Uterus (tissue), 4 donors: Measurements from ENCODE around the gene SGTA. TPM values are rescaled to one million over a fixed set of nuclear protein-coding genes. Genes with fewer than 3 reads are reported as not detected.

Source experiments
- DNase-seq, 2 donors: peaks; one replicate each; pipeline ENCODE4 v3.0.0-alpha.2; 2019 to 2020
- H3K27ac ChIP-seq, 2 donors: fragments of 200-600 bp; sonication (generic); 1 replicate in 1 of 2; 2 replicates in 1 of 2; pipeline ENCODE4 v1.5.1; 2016 to 2018
- H3K27me3 ChIP-seq, 2 donors: fragments of 200-600 bp; sonication (generic); one replicate each; pipeline ENCODE4 v1.5.1; 2018 to 2019; ENCODE audit warnings: control low read depth in 1 of 2
- H3K36me3 ChIP-seq, 2 donors: fragments of 200-600 bp; sonication (generic); one replicate each; pipeline ENCODE4 v1.5.1; 2019; ENCODE audit warnings: control low read depth in 1 of 2
- H3K4me1 ChIP-seq, 2 donors: fragments of 200-600 bp; sonication (generic); one replicate each; pipeline ENCODE4 v1.5.1; 2018 to 2019; ENCODE audit warnings: control low read depth in 1 of 2
- H3K4me3 ChIP-seq, 2 donors: fragments of 200-600 bp; sonication (generic); 1 replicate in 1 of 2; 2 replicates in 1 of 2; pipeline ENCODE4 v1.5.1; 2018 to 2019; ENCODE audit warnings: mild to moderate bottlenecking in 1 of 2
- H3K9me3 ChIP-seq, 2 donors: fragments of 200-600 bp; sonication (generic); one replicate each; pipeline ENCODE4 v1.5.1; 2019; ENCODE audit warnings: control low read depth in 1 of 2
- POLR2A ChIP-seq, 2 donors: fragments of 450-650 bp; IDR thresholded peaks; one replicate each; pipeline ENCODE4 v1.6.1; 2016; ENCODE audit warnings: antibody characterized with exemption in 2 of 2, mild to moderate bottlenecking in 1 of 2, moderate library complexity in 1 of 2
- intact Hi-C: fragments of 100-400 bp; cut with DNase I; formaldehyde crosslinking; loops from one replicate; pipeline ENCODE4 v1.15.1; 2023; ENCODE audit warnings: low total_unique reads
- total RNA-seq, 4 donors: library from RNA; depleted of rRNA in 3 of 4; stranded (reverse); fragments of >200 nt in 3 of 4; gene quantifications; one replicate each; pipeline versions ENCODE4 v1.1.0 to v1.2.4, GENCODE V29; 2014 to 2023
- TF ChIP-seq, protein P1 (sequence below), 4 experiments: fragments of 200-600 bp in 2 of 4; fragments of 450-650 bp in 2 of 4; sonication (generic) in 2 of 4; IDR thresholded peaks; one replicate each; pipeline ENCODE4 v1.5.1; 2016 to 2019; ENCODE audit warnings: antibody characterized with exemption in 4 of 4, mild to moderate bottlenecking in 2 of 4, moderate library complexity in 1 of 4
- donor health status: DM: yes; HTN: yes; CAD: no.

Gene SGTA, protein sequence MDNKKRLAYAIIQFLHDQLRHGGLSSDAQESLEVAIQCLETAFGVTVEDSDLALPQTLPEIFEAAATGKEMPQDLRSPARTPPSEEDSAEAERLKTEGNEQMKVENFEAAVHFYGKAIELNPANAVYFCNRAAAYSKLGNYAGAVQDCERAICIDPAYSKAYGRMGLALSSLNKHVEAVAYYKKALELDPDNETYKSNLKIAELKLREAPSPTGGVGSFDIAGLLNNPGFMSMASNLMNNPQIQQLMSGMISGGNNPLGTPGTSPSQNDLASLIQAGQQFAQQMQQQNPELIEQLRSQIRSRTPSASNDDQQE
- total RNA-seq = 10 to 100 TPM in 3 of 4 donors, 1 to 10 TPM in 1; 9.5 to 50.7 (median 23.6) TPM

DNA sequence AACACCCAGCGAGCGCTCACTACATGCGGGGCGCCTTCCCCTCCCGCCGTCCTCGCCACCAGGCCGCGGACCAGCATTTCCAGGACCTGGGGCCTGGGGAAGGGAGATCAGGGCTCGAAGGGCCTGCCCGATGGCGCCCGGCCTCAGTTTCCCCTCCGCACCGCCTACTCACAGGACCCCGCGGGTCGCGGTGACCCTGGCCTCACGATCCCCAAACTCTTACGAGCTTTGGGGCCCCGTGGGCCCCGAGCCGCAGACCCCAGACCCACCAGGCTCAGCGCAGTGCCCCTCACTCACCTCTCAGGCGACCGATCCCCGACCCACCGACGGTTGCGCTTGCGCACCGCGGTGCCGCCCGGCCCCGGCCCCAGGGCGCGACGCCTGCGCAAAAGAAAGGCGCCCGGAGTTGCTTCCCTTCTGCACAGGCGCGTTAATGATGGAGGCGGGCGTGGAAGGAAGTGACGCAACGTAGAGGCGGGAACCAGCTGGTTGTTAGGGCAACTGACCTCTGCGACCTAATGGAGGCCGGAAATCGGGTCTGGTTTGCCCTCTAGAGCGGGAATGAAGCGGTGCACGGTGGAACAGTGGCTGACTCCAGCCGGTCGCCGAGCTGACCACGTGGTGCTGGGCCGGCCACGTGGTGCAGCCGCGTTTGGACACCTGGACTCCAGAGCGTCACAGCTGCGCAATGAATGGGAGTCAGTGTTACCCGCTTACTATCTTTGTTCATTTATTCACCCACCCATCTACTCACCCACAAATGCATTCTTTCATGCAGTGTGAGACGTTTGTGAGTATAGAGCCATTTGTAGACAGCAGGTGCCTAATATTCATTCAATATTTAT, at the start of gene SGTA:
TSS of gene SGTA (minus strand) at position 338 of the 845 bp plus-strand sequence. CDS start 14,205 bp downstream, outside the sequence.
- Histone ChIP-seq H3K9me3 (no peaks in the 10 kb centered on the region), H3K4me3 (peak within 1 kb of the TSS; percentile 89 to 94), H3K27ac (peak within 1 kb of the TSS; percentile 80 to 89), H3K36me3 (no peaks in the 10 kb centered on the region), H3K27me3 (no peaks in the 10 kb centered on the region), H3K4me1 (peaks cover 5 to 15% of the 10 kb centered on the region in 2 donors)
- peak; percentile 85 to 92 for TF ChIP-seq POLR2A (IDR thresholded peaks at IDR 0.05)
- TF ChIP-seq, protein P1, sequence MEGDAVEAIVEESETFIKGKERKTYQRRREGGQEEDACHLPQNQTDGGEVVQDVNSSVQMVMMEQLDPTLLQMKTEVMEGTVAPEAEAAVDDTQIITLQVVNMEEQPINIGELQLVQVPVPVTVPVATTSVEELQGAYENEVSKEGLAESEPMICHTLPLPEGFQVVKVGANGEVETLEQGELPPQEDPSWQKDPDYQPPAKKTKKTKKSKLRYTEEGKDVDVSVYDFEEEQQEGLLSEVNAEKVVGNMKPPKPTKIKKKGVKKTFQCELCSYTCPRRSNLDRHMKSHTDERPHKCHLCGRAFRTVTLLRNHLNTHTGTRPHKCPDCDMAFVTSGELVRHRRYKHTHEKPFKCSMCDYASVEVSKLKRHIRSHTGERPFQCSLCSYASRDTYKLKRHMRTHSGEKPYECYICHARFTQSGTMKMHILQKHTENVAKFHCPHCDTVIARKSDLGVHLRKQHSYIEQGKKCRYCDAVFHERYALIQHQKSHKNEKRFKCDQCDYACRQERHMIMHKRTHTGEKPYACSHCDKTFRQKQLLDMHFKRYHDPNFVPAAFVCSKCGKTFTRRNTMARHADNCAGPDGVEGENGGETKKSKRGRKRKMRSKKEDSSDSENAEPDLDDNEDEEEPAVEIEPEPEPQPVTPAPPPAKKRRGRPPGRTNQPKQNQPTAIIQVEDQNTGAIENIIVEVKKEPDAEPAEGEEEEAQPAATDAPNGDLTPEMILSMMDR (IDR thresholded peaks at IDR 0.05) = peak; percentile 26 to 66 (median 54)
- peak; percentile 99 for DNase-seq
- intact Hi-C loops = no loop called here

DNA sequence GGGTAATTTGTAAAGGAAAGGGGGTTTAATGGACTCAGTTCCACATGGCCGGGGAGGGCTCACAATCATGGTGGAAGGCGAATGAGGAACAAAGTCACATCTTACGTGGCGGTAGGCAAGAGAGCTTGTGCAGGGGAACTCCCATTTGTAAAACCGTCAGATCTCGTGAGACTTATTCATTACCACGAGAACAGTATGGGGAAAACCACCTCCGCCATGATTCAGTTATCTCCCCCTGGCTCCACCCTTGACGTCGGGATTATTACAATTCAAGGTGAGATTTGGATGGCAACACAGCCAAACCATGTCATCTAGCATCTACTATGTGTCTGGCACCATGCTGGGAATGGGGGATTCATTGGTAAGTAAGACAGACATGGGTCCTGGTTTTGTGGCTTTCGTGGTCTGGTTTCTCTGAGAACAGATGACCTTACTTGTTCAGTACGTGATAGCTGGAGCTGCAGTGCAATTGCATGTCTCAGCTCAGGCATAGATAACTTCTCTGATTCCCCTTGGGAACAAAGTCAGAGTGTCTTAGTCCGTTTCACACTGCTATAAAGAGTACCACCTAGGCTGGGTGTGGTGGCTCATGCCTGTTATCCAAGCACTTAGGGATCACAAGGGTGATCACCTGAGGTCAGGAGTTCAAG, 44.9 kb upstream of the SGTA start:
- H3K4me1 ChIP-seq = no peaks in the 10 kb centered on the region
- H3K27me3 ChIP-seq = no peaks in the 10 kb centered on the region
- no peak overlapping the region for H3K27ac ChIP-seq
- TF ChIP-seq POLR2A (IDR thresholded peaks at IDR 0.05) = no peak
- TF ChIP-seq, protein P1 (IDR thresholded peaks at IDR 0.05) = no peak
- H3K4me3 ChIP-seq = no peak overlapping the region
- H3K9me3 ChIP-seq = peaks cover 0 to 5% of the 10 kb centered on the region in 2 donors
- no peak for DNase-seq
- no peaks in the 10 kb centered on the region for H3K36me3 ChIP-seq
- intact Hi-C loops = no loop called here

DNA sequence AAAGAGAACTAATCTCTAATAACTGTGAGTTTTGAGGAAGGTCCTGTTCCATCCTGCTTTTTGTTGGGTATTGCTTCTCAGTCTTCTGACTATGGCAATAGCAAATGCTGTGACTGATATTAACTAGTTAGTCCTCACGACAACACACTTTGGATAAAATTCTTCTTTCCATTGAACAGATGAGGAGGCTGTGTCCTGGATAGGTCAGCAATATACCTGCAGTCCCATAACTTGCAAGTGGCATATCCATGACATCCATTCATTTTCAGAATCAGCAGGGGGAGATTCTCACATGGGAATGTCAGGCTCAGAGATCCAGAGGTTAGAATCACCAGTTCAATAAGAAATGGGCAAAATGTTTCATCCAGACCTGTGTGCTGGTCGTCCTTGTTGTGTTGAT, 43.9 kb upstream of the SGTA start:
- no peak for DNase-seq
- intact Hi-C loops = no loop called here
- Histone ChIP-seq H3K9me3 (no peaks in the 10 kb centered on the region), H3K27me3 (no peaks in the 10 kb centered on the region), H3K4me1 (no peaks in the 10 kb centered on the region), H3K4me3 (no peak overlapping the region), H3K36me3 (no peaks in the 10 kb centered on the region), H3K27ac (no peak overlapping the region)
- no peak for TF ChIP-seq POLR2A (IDR thresholded peaks at IDR 0.05)
- TF ChIP-seq, protein P1 (IDR thresholded peaks at IDR 0.05) = no peak

DNA sequence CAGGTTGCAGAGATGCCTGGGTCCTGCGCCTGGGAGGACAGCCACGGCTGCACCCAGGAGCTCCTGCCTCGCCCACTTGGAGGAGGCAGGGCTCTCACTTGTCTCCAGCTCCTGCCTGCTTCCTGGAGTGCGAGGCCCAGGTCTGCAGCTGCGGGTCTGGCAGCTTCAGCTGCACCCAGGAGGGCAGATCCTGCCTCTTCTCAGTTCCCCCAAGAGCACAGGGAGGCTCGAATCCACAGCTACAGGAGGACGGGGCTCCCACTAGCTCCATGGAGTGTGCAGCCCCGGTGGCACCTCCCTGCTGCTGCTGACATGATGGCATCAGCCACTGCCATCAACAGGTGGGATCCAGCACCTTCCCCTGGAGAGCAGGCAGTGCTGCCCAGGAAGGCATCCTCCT, 41.1 kb upstream of the SGTA start:
- no peaks in the 10 kb centered on the region for H3K27me3 ChIP-seq
- no peaks in the 10 kb centered on the region for H3K4me1 ChIP-seq
- H3K27ac ChIP-seq = no peak overlapping the region
- TF ChIP-seq, protein P1 (IDR thresholded peaks at IDR 0.05) = no peak
- no peak for TF ChIP-seq POLR2A (IDR thresholded peaks at IDR 0.05)
- H3K36me3 ChIP-seq = no peaks in the 10 kb centered on the region
- H3K4me3 ChIP-seq = no peak overlapping the region
- H3K9me3 ChIP-seq = no peaks in the 10 kb centered on the region
- DNase-seq = no peak
- intact Hi-C loops = no loop called here
